KBM-7 (cell line): Measurements from ENCODE around the gene POLR2B.
"Not testable (repeated sequence)": the region's sequence is repeated elsewhere in the genome, so short reads cannot be mapped to it uniquely, and the experiment has no call there.

Experiments
- DNase-seq: peaks from one replicate; pipeline ENCODE4 v3.0.0-alpha.2; 2015
- in situ Hi-C: fragments of 300-500 bp; cut with MboI; formaldehyde crosslinking; loops from 2 replicates; pipeline ENCODE4 v1.14.3; 2020; ENCODE audit warnings: low sequenced_read_pairs, low pct_unique_long_range_greater_than_20kb, mixed read lengths

POLR2B gene

GRCh38 chr4:57044279-57044678 lies 65.6 kb downstream of the POLR2B start:
- DNase-seq, result no peak
- in situ Hi-C loops, result no loop called here

- DNase-seq, result no peak
- in situ Hi-C loops, result no loop called here
Measured at GRCh38 chr4:57044996-57045395, 66.3 kb downstream of the POLR2B start.

- DNase-seq, in situ Hi-C loops: not testable (repeated sequence)
Measured at GRCh38 chr4:57047046-57047445, 68.3 kb downstream of the POLR2B start.

GRCh38 chr4:57048590-57049304 lies 70.1 kb downstream of the POLR2B start:
- DNase-seq, result no peak

GRCh38 chr4:57051095-57051494 lies 72.4 kb downstream of the POLR2B start:
- in situ Hi-C loops, result no loop called here

More at GRCh38 chr4:57048590-57049304, 70.1 kb downstream of the POLR2B start:
- in situ Hi-C loops, result no loop called here

GRCh38 chr4:57051524-57051923 lies 72.8 kb downstream of the POLR2B start:
- DNase-seq, result no peak
- in situ Hi-C loops, result no loop called here

More at GRCh38 chr4:57051095-57051494, 72.4 kb downstream of the POLR2B start:
- DNase-seq, result peak; percentile 18

- in situ Hi-C loops, result no loop called here
- DNase-seq, result no peak
Measured at GRCh38 chr4:57053508-57053907, 74.8 kb downstream of the POLR2B start.

GRCh38 chr4:57055886-57056285 lies 77.2 kb downstream of the POLR2B start:
- in situ Hi-C loops, result no loop called here
- no peak for DNase-seq

- DNase-seq, result no peak
- in situ Hi-C loops, result no loop called here
Measured at GRCh38 chr4:57059890-57060716, 81.4 kb downstream of the POLR2B start.

GRCh38 chr4:57060717-57061067 lies 82.0 kb downstream of the POLR2B start:
- DNase-seq, in situ Hi-C loops: not testable (repeated sequence)

- in situ Hi-C loops, result no loop called here
- no peak for DNase-seq
Measured at GRCh38 chr4:57061395-57061794, 82.7 kb downstream of the POLR2B start.

- in situ Hi-C loops, result no loop called here
- no peak for DNase-seq
Measured at GRCh38 chr4:57063518-57063917, 84.8 kb downstream of the POLR2B start.

- DNase-seq, result no peak
- in situ Hi-C loops, result no loop called here
Measured at GRCh38 chr4:57064120-57064519, 85.4 kb downstream of the POLR2B start.

- DNase-seq, result no peak
- in situ Hi-C loops, result no loop called here
Measured at GRCh38 chr4:57064811-57065711, 86.4 kb downstream of the POLR2B start.

- in situ Hi-C loops, result no loop called here
- DNase-seq, result no peak
Measured at GRCh38 chr4:57065730-57066482, 87.2 kb downstream of the POLR2B start.

- in situ Hi-C loops, result no loop called here
- no peak for DNase-seq
Measured at GRCh38 chr4:57068237-57068981, 89.7 kb downstream of the POLR2B start.

GRCh38 chr4:57070461-57070860 lies 91.8 kb downstream of the POLR2B start:
- in situ Hi-C loops, result no loop called here
- no peak for DNase-seq

- in situ Hi-C loops, result no loop called here
Measured at GRCh38 chr4:57071326-57071725, 92.6 kb downstream of the POLR2B start.

More at GRCh38 chr4:57071326-57071725, 92.6 kb downstream of the POLR2B start:
- DNase-seq, result no peak
